Cerebellar nuclear complex (tissue), 1 donor: Measurements from ENCODE around the gene RNF223.
"Not testable (repeated sequence)": the region's sequence is repeated elsewhere in the genome, so short reads cannot be mapped to it uniquely, and the experiment has no call there.

Experiments
- DNase-seq, 2 experiments: peaks; one replicate each; lab custom pipeline; 2025; lab: John Stamatoyannopoulos, UW

The RNF223 gene

GRCh38 chr1:1087351-1088028 lies 13.4 kb upstream of the RNF223 start:
- no peak for DNase-seq

- no peak for DNase-seq
Measured at GRCh38 chr1:1086911-1087341, 12.8 kb upstream of the RNF223 start.

GRCh38 chr1:1085911-1086841 lies 12.1 kb upstream of the RNF223 start:
- DNase-seq, result no peak

- no peak for DNase-seq
Measured at GRCh38 chr1:1085171-1085841, 11.2 kb upstream of the RNF223 start.

GRCh38 chr1:1084372-1085170 lies 10.5 kb upstream of the RNF223 start:
- no peak for DNase-seq

GRCh38 chr1:1083416-1084371 lies 9.6 kb upstream of the RNF223 start:
- DNase-seq, result no peak

GRCh38 chr1:1082776-1083415 lies 8.8 kb upstream of the RNF223 start:
- no peak for DNase-seq

- DNase-seq, result no peak
Measured at GRCh38 chr1:1082239-1082775, 8.2 kb upstream of the RNF223 start.

- no peak for DNase-seq
Measured at GRCh38 chr1:1081311-1082238, 7.5 kb upstream of the RNF223 start.

GRCh38 chr1:1080951-1081310 lies 6.8 kb upstream of the RNF223 start:
- no peak for DNase-seq

GRCh38 chr1:1080122-1080757 lies 6.1 kb upstream of the RNF223 start:
- DNase-seq, result no peak

GRCh38 chr1:1079408-1080121 lies 5.5 kb upstream of the RNF223 start:
- DNase-seq, result no peak

GRCh38 chr1:1077396-1077795 lies 3.3 kb upstream of the RNF223 start:
- DNase-seq, result not testable (repeated sequence)

GRCh38 chr1:1075148-1075935 lies 1.2 kb upstream of the RNF223 start:
- DNase-seq, result no peak

- DNase-seq, result no peak
Measured at GRCh38 chr1:1074631-1075147, 583 bp upstream of the RNF223 start.
